GM19397 (cell line): Measurements from ENCODE around the gene DCXR.

Experiments
- ATAC-seq: cut with Tn5 transposase; IDR thresholded peaks from one replicate; pipeline ENCODE4 v1.9.1; 2021; ENCODE audit warnings: mild to moderate bottlenecking, moderate library complexity; ENCODE audit not compliant: unreplicated experiment

The DCXR gene

DNA sequence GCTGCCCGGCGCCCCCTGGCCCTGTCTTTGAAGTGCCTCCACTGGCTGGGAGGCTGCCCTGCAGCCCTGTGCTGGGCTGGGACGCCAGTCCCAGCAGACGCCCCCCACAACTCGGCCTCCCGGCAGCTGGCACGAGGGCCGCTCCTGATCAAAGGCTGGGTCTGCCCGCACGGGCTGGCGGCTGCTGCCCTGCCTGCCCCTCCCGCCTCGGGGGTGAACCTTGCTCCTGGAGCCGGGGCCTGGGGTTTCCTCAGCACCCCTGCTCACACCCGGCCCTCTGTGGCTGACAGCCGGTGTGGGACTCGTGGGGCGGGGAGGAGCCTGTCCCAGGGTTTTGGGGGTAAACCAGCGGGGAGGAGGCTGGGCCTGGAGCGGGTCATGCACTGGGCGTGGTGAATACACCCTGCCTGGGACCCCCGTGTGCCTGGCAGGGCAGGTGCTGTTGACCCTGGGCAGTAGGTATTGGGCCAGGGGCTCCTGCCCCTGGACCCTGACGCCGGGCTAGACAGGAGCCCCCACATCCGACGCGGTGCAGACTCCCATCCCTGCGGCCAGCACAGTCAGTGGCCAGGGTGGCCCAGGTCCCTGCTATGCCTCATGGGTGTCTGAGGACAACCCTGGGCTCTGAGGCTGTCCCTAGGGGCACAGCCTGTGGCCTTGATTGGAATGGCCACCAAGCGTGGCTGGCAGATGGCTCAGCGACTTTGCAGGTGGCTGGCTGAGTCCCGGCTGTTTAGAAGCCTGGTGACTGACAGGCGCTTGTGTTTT lies 36.5 kb downstream of the DCXR start:
- ATAC-seq = no peak

GRCh38 chr17:81999976-82000802 lies 37.3 kb downstream of the DCXR start:
- no peak for ATAC-seq

DNA sequence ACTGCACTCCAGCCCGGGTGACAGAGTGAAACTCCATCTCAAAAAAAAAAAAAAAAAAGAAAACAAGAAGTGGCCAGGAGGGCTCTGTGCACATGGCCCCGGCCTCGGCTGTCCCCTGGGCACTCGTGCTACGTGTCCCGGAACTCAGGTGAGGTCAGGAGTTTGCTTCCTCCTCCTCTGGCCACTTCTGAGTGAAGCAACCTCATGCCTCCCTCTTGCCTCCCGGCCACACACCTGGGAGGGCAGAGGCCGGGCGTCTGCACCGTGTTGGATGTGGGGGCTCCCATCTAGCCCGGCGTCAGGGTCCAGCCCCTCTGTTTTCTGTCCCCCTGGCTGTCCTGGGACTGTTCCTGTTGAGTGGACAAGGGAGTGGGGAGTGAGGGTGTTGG lies 37.9 kb downstream of the DCXR start:
- ATAC-seq = no peak

- ATAC-seq = no peak
Measured at GRCh38 chr17:81998691-81999438, 38.6 kb downstream of the DCXR start.

DNA sequence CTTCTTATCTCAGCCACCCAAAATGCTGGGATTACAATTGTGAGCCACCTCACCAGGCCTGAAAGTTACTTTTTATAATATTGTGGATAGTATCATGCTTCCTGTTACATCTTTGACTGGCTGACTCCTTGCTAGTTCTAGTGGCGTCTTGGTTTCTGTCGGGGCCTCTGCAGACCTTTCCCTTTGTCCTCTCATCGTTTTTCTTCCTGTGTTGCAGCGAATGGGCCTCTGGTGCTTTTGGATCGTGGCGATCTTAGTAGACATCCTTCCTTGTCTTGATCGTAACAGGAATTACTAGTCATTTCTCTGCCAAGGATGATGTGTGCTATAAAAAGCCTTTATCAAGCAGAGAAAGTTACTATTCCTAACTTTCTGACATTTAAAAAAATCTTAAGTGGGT lies 39.3 kb downstream of the DCXR start:
- ATAC-seq = no peak

DNA sequence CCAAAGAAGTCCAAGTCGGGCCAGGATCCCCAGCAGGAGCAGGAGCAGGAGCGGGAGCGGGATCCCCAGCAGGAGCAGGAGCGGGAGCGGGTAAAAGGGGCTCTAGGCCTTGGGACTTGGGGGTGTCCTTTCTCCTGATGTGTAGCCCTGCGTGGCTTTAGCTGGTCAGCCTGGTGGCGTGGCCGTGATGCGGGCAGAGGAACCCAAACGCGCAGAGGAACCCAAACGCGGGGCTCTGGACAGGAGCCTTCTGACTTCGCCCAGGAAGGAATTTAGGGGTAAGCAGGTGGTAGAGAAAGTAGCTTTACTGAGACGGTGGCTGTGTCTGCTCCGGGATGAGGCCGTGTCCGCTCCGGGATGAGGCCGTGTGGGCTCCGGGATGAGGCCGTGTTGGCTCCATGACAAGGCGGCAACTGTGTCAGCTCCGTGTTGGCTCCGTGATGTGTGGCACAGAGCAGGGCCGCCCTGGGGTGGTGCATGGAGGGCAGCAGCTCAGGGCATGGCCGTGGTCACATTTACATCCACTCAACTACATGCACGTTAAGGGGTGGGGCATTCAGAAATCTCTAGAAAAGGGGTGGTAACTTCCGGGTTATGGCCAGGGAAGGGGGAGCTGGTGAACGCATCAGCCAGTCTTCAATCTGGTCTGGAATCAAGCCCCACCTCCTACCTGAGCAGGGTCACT lies 40.6 kb downstream of the DCXR start:
- no peak for ATAC-seq

DNA sequence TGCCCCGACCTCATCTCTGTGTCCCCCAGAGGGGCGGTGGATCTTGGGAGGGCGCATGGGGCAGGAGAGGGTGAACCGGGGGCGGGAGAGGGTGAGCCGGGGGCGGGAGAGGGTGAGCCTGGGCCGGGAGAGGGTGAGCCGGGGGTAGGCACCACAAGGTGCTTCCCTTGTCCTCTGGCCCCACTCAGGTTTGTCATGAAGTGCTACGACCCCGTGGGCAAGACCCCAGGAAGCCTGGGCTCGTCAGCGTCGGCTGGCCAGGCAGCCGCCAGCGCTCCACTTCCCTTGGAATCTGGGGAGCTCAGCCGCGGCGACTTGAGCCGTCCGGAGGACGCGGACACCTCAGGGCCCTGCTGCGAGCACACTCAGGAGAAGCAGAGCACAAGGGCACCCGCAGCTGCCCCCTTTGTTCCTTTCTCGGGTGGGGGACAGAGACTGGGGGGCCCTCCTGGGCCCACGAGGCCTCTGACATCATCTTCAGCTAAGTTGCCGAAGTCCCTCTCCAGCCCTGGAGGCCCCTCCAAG lies 41.2 kb downstream of the DCXR start:
- ATAC-seq = no peak

DNA sequence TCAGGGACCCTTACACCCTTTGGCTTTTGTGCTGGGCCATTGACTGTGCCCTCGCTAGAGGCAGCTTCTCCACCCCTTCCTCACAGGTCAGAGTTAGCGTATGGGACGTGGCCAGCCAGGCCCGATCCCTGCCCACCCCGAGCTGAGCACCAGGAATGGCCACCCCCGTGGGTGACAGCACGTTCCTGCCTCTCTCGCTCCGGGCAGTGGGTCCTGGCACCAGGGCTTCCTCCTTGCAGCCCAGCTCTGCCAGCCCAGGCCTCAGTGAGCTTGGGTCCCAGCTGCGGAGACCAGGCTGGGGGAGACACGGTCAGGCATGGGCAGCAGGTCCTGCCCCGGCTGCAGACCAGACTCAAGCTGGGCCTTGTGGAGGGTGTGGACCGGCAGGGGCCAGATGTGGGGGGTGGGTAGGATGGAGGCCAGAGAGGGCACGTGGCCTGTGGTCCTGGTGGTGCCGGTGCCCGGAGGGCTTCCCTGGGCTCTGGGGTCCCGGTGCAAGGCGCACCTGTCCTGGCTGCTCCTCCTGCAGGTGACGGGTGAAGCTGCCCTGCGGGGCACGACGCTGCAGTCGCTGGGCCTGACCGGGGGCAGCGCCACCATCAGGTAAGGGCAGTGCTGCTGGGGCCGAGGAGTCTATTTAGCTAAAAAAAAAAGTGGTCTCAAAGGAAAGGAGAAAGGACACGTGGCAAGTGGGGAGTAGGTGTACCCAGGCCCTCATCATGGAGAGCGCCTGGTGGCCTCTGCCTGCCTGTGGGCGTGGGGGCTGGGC lies 41.9 kb downstream of the DCXR start:
- no peak for ATAC-seq

DNA sequence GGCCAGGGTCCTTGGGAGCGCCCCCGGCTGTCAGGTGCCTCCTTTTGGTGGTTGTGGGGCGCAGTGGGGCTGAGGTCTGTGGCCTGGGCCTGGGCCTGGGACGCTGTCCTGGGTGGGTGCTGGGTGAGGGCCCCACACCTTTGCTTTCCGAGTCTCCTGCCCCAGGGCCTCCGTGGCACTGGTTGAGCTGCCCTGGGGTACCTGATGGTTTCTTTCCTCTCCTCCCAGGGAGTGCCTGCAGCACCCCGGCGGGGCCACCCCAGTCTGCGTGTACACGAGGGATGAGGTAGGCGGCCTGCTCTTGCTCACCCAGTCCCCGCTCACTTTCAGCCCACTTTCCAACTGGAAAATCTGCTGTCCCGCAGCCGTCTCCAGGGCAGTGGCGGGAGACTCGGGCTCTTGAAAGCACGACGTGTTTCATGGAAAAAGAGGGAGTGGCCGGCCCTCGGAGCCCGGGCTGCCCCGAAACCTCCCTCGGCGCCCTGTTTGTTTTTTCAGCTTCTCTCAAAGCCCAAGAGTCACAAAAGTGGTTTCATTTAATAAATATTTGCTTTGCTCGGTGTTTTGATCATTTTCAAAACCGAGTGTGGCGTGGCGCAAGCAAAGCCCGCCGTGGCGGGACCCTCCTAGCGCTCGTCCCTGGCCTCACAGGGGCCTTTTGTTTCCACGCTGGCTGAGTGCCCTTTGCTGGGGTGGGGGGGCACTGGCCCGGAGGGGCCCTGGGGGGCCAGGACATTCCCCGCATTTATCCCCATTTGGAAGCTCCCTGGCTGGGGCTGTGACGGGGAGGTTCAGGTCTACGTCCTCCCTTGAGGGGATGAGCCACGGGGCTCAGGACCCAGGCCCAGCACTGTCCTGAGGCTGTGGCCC lies 42.7 kb downstream of the DCXR start:
- ATAC-seq = no peak

- no peak for ATAC-seq
Measured at GRCh38 chr17:81993729-81994592, 43.5 kb downstream of the DCXR start.

- no peak for ATAC-seq
Measured at GRCh38 chr17:81992306-81993102, 45.0 kb downstream of the DCXR start.

- no peak for ATAC-seq
Measured at GRCh38 chr17:81991684-81992305, 45.7 kb downstream of the DCXR start.

- no peak for ATAC-seq
Measured at GRCh38 chr17:81990836-81991683, 46.4 kb downstream of the DCXR start.

DNA sequence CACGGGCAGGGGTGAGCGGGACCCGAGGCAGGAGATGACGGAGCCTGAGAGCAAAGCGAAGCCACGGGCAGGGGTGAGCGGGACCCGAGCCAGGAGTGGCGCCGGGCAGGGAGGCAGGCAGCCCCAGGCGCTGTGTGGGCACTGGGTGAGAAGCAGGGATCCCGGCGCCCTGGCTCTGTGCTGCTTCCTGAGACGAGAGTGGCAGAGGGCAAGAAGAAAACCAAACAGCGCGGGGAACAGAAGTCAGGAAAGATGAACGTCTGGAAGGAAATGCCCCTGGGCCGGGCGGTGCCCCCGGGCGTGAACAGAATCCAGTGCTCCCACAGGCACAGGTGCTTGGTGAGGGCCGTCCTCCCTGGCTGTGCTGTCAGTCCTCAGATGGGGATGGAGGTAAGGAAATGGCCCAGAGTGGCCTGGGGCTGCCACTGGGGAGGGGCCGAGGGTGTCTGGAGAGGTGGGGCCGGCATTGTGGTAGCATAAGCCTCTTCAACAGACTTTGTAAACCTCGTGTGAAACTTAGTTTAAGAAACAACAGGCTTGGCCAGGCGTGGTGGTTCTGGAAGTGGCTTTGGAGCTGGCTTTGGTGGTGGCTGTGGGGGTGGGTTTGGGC lies 50.2 kb downstream of the DCXR start:
- no peak for ATAC-seq

GRCh38 chr17:81986606-81987005 lies 50.9 kb downstream of the DCXR start:
- no peak for ATAC-seq
